ENCODE results near the gene IMMP1L. TPM values are rescaled to one million over a fixed set of nuclear protein-coding genes. Genes with fewer than 3 reads are reported as not detected.

Gene IMMP1L, protein sequence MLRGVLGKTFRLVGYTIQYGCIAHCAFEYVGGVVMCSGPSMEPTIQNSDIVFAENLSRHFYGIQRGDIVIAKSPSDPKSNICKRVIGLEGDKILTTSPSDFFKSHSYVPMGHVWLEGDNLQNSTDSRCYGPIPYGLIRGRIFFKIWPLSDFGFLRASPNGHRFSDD
- total RNA-seq: 10 to 100 TPM in 3 of 5 donors, 1 to 10 TPM in 2; 3.1 to 28.6 (median 12.8) TPM
- 10 to 100 TPM; 27.6 to 46.3 (median 41.8) TPM for polyA plus RNA-seq
- long read RNA-seq, donor 1, partial matches to known transcripts: 0 of 4 reads
- long read RNA-seq, donor 1, other reads (novel, unspliced or antisense): 0 of 4 reads
- long read RNA-seq, donor 2, transcript IMMP1L-213 (3 exons, 314 nt): major isoform, 7 of 11 reads
- long read RNA-seq, donor 2, partial matches to known transcripts: 0 of 11 reads
- long read RNA-seq, donor 2, other reads (novel, unspliced or antisense): 0 of 11 reads
- long read RNA-seq, donor 3, transcript IMMP1L-213 (3 exons, 314 nt): major isoform, 6 of 9 reads
- long read RNA-seq, donor 3, partial matches to known transcripts: 0 of 9 reads
- long read RNA-seq, donor 3, other reads (novel, unspliced or antisense): 0 of 9 reads
- long read RNA-seq, donor 4, partial matches to known transcripts: 5 of 7 reads
- long read RNA-seq, donor 4, other reads (novel, unspliced or antisense): 0 of 7 reads
- long read RNA-seq, donor 5, transcript IMMP1L-213 (3 exons, 314 nt): major isoform, 10 of 10 reads
- long read RNA-seq, donor 5, partial matches to known transcripts: 0 of 10 reads
- long read RNA-seq, donor 5, other reads (novel, unspliced or antisense): 0 of 10 reads
- long read RNA-seq, donor 6, transcript IMMP1L-213 (3 exons, 314 nt): major isoform, 13 of 23 reads
- long read RNA-seq, donor 6, partial matches to known transcripts: 0 of 23 reads
- long read RNA-seq, donor 6, other reads (novel, unspliced or antisense): 0 of 23 reads
- long read RNA-seq, donor 7, transcript IMMP1L-213 (3 exons, 314 nt): major isoform, 13 of 18 reads
- long read RNA-seq, donor 7, partial matches to known transcripts: 0 of 18 reads
- long read RNA-seq, donor 7, other reads (novel, unspliced or antisense): 0 of 18 reads
- long read RNA-seq, donor 8, transcript IMMP1L-213 (3 exons, 314 nt): major isoform, 13 of 22 reads
- long read RNA-seq, donor 8, partial matches to known transcripts: 0 of 22 reads
- long read RNA-seq, donor 8, other reads (novel, unspliced or antisense): 0 of 22 reads
- long read RNA-seq, donor 9, transcript IMMP1L-213 (3 exons, 314 nt): major isoform, 11 of 19 reads
- long read RNA-seq, donor 9, transcript IMMP1L-212 (2 exons, 463 nt): minor isoform, 5 of 19 reads
- long read RNA-seq, donor 9, partial matches to known transcripts: 0 of 19 reads
- long read RNA-seq, donor 9, other reads (novel, unspliced or antisense): 0 of 19 reads
- long read RNA-seq, donor 10, partial matches to known transcripts: 0 of 5 reads
- long read RNA-seq, donor 10, other reads (novel, unspliced or antisense): 0 of 5 reads

- intact Hi-C loops (cut with DNase I; ENCODE audit: low total_unique reads): no loop called here
- Histone ChIP-seq H3K36me3 (peaks cover 0 to 7% (median 3%) of the 10 kb centered on the region in 4 donors), H3K27ac (peak within 1 kb of the TSS; percentile 80 to 89 (median 88)), H3K4me3 (peak within 1 kb of the TSS; percentile 73 to 94 (median 88)), H3K9me3 (no peaks in the 10 kb centered on the region), H3K27me3 (no peaks in the 10 kb centered on the region), H3K4me1 (peaks cover 0 to 43% (median 25%) of the 10 kb centered on the region in 4 donors)
- TF ChIP-seq EP300 (IDR thresholded peaks at IDR 0.05) (no peak), POLR2AphosphoS5 (IDR thresholded peaks at IDR 0.05) (peak; percentile 21 to 80 (median 74)), CTCF (IDR thresholded peaks at IDR 0.05) (peak in 1 of 7 experiments; percentile 5), POLR2A (IDR thresholded peaks at IDR 0.05) (peak in 2 of 4 donors; percentile 7 to 36)
- WGBS, 5 donors: 0% methylated on average over 36 to 47 of the region's 47 CpGs
- peak; percentile 97 to 99 for DNase-seq
Measured at GRCh38 chr11:31509429-31510345, at the start of gene IMMP1L, which contains the start of gene ELP4. Gene IMMP1L (minus strand): TSS chr11:31509622. CDS start chr11:31463276, 46,346 bp downstream. Gene ELP4 (plus strand): TSS chr11:31509767. CDS start chr11:31509785, 18 bp downstream.

DNA sequence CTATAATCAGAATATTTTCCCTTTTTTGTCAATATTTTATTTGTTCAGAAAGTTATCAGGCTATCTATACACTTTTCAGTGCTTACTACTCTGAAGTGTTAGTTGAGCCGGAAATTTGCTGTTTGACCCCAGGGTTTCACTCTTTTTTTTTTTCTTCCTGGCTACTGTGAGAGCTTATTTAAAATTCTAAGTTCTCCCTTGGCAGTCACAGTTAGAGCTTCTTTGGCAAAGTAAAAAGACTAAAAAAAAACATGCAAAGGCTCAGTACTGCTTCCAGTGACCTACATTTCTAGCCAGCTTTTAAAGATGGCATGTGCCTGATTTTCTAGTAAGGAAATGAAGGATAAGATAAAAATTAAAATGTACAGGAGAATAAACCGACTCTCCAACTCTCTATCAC lies 48.6 kb upstream of the IMMP1L start:
- intact Hi-C loops (cut with DNase I; ENCODE audit: low total_unique reads): no loop called here

More for the DNA sequence above, 48.6 kb upstream of the IMMP1L start:
- Histone ChIP-seq H3K9me3 (no peaks in the 10 kb centered on the region), H3K4me1 (peaks cover 0 to 13% (median 5%) of the 10 kb centered on the region in 4 donors), H3K4me3 (no peak overlapping the region), H3K27me3 (no peaks in the 10 kb centered on the region), H3K36me3 (no peaks in the 10 kb centered on the region), H3K27ac (no peak overlapping the region)
- WGBS, 5 donors: 17 to 35% (median 28%) methylated on average over 2 of the region's 2 CpGs
- TF ChIP-seq POLR2A (IDR thresholded peaks at IDR 0.05): no peak
- no peak for TF ChIP-seq EP300 (IDR thresholded peaks at IDR 0.05)
- TF ChIP-seq POLR2AphosphoS5 (IDR thresholded peaks at IDR 0.05): no peak
- no peak for TF ChIP-seq CTCF (IDR thresholded peaks at IDR 0.05)
- DNase-seq: peak in 1 of 2 donors; percentile 6

All from stomach (tissue), 19 donors.